Mammary epithelial cell (primary cell): ENCODE data around the gene BTBD1.

ENCODE experiments used
- EZH2 ChIP-seq: IDR thresholded peaks from 2 replicates; pipeline ENCODE4 v1.6.1; 2012; ENCODE audit warnings: low read length, inconsistent platforms, borderline replicate concordance
- TF ChIP-seq, protein P1 (sequence below), 2 donors: IDR thresholded peaks in 1 of 2; conservative IDR thresholded peaks in 1 of 2; 2 replicates each; pipeline ENCODE4 v1.5.1; 2011 to 2012; ENCODE audit warnings: inconsistent platforms in 2 of 2, low read length in 2 of 2, mild to moderate bottlenecking in 2 of 2, control low read depth in 1 of 2, low read depth in 1 of 2; ENCODE audit not compliant: insufficient read depth in 1 of 2; ENCODE audit errors: extremely low read depth in 1 of 2

DNA sequence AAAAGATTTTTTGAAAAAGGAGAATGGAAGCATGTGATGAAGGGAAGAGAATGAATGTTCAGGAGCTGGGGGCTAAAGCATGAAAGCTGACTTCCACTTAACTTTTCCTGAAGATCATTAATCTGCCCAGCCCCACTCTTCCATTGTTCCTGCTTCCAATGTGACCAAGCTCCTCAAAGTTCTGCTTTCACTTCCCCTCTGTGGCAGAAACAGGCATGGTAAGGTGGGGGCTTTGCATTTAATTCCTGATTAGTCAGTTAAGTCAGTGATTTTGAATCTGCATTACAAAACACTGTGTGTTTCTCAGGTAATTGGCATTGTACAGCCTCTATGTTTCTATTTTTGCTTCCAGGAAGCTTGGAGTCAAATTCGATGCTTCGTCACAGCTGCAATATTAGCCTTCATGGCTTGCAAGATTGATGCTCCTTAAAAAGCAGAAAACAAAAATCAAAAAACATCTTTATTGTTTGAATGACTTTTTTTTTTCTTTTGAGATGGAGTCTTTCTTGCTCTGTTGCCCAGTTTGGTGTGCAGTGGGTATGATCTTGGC lies 33.1 kb upstream of the BTBD1 start:
- no peak for TF ChIP-seq EZH2
- TF ChIP-seq, protein P1, sequence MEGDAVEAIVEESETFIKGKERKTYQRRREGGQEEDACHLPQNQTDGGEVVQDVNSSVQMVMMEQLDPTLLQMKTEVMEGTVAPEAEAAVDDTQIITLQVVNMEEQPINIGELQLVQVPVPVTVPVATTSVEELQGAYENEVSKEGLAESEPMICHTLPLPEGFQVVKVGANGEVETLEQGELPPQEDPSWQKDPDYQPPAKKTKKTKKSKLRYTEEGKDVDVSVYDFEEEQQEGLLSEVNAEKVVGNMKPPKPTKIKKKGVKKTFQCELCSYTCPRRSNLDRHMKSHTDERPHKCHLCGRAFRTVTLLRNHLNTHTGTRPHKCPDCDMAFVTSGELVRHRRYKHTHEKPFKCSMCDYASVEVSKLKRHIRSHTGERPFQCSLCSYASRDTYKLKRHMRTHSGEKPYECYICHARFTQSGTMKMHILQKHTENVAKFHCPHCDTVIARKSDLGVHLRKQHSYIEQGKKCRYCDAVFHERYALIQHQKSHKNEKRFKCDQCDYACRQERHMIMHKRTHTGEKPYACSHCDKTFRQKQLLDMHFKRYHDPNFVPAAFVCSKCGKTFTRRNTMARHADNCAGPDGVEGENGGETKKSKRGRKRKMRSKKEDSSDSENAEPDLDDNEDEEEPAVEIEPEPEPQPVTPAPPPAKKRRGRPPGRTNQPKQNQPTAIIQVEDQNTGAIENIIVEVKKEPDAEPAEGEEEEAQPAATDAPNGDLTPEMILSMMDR (conservative IDR thresholded peaks at IDR 0.05 in 1 of 2, IDR thresholded peaks at IDR 0.05 in 1 of 2; ENCODE audit: extremely low read depth in 1 of 2, insufficient read depth in 1 of 2, low read depth in 1 of 2, low read length in 2 of 2) = no peak
